NCI-H82 treated with DMSO at 0.1 percent for 48 hours (cell line): ENCODE data around the gene MTF1.
"Not testable (repeated sequence)": the region's sequence is repeated elsewhere in the genome, so short reads cannot be mapped to it uniquely, and the experiment has no call there.

Experiments
- DNase-seq: peaks from one replicate; lab custom pipeline; 2025; ENCODE audit not compliant: unreplicated experiment; lab: John Stamatoyannopoulos, UW

The MTF1 gene

DNA sequence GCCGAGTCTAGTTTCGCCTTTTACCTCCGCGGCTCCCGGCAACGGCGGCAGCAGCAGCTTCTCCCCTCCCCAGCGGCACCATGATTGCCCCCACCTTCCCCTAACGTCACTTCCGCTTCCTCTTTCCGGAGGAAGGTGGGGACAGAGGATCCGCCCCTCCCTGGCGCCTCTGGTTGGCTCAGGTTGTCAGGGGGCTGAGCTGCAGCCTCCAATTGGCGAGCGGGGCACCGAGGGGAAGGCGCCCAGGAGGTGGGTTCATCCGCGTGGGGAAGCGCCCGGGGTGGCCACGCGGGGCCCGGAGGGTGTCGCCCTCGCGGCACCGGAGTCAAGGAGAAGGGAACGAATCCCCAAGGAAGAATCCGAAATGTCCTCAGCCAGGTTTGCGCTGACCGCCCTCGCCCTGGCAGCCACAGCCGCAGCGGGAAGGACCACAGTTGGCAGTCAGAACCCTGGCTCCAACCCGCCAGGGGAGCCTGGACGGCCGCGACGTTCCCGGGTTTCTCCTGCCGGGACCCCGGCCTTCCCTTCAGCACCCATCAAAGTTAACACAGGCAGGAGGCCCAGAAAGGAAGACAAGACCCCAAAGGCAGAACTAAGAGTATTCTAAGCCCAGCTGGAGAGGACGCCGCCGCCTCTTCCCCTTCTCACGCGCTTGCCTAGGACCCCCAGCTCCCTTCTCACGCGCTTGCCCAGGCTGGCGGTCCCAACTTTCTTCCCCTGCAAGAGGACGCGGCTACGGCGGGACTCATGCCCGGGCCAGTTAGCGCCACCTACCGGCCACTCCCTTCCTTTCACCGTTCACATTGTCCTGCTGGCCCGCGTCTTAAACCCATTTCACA, at the start of gene MTF1:
Gene MTF1, minus strand, starts transcription at position 86 of the 839 bp plus-strand sequence. CDS start 1,934 bp downstream, outside the sequence.
- DNase-seq, result peak; percentile 91

DNA sequence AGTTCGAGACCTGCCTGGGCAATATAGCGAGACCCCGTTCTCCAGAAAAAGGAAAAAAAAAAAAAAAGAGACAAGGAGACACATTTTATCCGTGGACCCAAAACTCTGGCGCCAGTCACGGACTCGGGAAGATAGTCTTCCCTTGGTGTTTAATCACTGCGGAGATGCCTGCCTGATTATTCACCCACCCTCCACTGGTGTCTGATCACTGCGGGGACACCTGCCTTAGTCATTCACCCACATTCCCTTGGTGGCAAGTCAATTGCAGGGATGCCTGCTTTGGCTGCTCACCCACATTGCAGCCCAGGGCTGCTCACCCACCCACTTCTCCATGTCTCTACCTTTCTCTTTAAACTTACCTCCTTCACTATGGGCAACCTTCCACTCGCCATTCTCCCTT, 49.1 kb upstream of the MTF1 start:
- DNase-seq, result not testable (repeated sequence)

DNA sequence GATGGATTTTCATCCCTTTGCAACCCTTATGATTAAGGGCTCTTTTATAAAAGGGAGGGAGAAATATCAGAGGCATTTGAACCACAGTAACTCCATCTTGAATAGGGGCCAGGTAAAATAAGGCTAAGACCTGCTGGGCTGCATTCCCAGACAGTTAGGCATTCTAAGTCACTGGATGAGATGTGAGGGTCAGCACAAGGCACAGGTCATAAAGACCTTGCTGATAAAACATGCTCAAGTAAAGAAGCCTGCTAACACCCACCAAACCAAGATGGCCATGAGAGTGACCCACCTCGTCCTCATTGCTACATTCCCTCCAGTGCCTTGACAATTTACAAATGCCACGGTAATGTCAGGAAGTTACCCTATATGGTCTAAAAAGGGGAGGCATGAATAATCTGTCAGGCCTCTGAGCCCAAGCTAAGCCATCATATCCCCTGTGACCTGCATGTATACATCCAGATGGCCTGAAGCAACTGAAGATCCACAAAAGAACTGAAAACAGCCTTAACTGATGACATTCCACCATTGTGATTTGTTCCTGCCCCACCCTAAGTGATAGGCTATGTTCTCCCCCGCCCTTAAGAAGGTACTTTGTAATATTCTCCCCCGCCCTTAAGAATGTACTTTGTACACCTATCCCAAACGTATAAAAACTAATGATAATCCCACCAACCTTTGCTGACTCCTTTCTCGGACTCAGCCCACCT, 48.2 kb upstream of the MTF1 start:
- not testable (repeated sequence) for DNase-seq

DNA sequence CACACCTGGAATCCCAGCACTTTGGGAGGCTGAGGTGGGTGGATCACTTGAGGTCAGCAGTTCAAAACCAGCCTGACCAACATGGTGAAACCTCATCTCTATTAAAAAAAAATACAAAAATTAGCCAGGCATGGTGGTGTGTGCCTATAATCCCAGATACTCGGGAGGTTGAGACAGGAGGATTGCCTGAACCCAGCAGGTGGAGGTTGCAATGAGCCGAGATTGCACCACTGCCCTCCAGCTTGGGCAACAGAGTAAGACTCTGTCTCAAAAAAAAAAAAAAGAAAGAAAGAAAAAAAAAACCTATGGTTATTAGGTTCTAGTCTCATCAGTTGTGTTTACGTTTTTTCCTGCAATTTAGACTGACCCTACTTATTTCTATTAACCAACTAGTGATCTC, 47.2 kb upstream of the MTF1 start:
- not testable (repeated sequence) for DNase-seq

DNA sequence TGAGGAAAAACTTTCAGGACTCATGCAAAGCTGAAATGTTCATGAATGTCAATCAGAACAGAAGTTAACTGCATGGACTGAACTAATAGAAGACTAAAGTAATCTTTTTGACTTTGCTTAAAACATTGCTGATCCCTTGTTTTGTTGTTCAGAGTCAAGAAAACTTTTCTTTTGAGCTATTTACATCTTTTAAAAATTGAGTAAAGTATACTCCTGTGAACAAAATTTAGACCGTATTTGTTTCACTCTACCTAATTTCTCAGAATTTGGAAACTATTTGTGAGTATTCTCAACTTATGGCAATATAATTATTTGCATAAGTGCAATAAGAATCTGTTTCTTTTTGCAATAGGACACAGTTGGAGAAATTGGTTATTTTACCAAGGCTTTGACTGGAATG, 46.3 kb upstream of the MTF1 start:
- DNase-seq, result no peak

DNA sequence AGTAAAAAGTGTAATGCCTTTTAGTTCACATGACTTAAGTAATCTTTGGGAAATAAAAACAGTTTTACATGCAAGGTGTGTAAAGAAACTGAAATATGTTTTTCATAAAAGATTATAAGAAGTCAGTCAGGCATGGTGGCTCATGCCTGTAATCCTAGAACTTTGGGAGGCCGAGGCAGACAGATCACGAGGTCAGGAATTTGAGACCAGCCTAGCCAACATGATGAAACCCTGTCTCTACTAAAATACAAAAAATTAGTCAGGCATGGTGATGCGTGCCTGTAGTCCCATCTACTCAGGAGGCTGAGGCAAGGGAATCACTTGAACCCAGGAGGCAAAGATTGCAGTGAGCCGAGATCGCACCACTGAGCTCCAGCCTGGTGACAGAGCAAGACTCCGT, 44.5 kb upstream of the MTF1 start:
- DNase-seq, result not testable (repeated sequence)

DNA sequence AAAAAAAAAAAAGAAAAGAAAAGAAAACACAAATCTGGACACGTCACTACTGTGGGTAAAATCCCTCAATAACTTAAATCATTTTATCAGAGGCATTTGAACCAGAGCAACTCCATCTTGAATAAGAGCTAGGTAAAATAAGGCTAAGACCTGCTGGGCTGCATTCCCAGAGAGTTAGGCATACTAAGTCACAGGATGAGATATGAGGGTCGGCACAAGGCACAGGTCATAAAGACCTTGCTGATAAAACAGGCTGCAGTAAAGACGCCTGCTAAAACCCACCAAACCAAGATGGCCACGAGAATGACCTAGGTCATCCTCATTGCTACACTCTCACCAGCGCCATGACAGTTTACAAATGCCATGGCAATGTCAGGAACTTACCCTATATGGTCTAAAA, 43.6 kb upstream of the MTF1 start:
- no peak for DNase-seq

DNA sequence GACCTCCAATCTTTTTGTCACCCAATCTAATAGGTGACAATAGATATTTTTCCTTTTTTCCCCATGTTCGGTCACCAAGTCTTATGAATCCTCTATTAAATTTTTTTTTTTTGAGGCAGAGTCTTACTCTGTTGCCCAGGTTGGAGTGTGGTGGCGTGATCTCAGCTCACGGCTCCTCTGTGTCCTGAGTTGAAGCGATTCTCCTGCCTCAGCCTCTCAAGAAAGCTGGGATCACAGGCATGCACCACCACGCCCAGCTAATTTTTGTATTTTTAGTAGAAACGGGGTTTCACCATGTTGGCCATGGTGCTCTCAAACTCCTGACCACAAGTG, 42.5 kb upstream of the MTF1 start:
- DNase-seq, result no peak

DNA sequence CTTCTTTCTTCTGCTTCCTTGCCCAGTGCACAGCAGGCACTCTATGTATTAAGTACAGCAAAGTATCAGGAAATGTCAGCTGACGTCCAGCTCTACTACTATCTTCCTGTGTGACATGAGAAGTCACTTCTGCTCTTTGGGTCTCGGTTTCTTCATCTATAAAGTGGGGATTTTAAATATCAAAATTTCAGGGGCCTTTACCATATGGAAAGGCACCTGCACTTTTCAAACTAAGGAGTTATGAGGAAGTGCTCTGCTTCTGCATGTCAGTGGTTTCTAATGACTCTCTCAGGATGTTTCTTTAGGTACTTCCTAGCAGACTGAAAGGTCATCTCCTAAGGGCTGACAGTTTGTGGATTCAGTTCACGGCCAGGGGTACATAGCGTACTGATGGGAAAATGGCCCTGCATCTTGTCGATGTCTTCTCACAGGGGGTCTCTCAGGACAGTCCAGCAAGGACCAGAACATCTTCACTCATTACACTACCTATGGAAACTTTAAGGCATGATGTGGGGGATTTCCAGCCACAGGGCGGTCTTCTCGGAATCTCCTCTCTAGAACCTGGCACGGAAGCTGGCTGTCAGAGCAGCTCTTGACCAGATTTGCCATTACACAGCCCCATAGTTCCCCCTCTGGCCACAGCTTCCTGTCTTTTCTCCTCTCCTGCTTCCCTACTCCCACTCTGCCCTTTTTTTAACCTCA, 42.0 kb upstream of the MTF1 start:
- no peak for DNase-seq

DNA sequence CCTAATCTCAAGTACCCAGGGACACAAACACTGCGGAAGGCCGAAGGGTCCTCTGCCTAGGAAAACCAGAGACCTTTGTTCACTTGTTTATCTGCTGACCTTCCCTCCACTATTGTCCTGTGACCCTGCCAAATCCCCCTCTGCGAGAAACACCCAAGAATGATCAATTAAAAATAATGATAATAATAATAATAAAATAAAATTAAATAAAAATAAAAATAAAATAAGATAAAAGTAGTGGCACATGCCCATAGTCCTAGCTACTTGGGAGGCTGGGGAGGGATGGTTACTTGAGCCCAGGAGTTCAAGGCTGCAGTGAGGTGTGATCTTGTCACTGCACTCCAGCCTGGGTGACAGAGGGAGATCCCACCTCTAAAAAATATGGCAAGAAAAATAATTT, 38.2 kb upstream of the MTF1 start:
- DNase-seq, result not testable (repeated sequence)

DNA sequence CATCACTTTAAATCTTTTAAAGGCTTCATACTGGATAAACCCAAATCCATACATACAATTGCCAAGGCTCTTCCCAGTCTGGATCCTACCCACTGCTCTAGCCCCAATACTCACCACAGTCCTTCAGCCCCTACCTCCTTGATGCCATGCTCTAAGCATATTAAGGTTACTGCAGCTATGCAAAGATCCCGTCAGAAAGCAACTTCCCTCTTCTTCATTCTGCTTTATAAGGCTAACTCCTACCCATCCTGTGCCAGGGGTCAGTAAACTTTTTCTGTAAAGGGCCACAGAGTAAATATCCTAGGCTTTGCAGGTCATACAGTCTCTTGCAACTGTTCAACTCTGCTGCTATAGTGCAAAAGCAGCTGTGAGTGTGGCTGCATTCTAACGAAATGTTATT, 34.3 kb upstream of the MTF1 start:
- DNase-seq, result peak; percentile 19

DNA sequence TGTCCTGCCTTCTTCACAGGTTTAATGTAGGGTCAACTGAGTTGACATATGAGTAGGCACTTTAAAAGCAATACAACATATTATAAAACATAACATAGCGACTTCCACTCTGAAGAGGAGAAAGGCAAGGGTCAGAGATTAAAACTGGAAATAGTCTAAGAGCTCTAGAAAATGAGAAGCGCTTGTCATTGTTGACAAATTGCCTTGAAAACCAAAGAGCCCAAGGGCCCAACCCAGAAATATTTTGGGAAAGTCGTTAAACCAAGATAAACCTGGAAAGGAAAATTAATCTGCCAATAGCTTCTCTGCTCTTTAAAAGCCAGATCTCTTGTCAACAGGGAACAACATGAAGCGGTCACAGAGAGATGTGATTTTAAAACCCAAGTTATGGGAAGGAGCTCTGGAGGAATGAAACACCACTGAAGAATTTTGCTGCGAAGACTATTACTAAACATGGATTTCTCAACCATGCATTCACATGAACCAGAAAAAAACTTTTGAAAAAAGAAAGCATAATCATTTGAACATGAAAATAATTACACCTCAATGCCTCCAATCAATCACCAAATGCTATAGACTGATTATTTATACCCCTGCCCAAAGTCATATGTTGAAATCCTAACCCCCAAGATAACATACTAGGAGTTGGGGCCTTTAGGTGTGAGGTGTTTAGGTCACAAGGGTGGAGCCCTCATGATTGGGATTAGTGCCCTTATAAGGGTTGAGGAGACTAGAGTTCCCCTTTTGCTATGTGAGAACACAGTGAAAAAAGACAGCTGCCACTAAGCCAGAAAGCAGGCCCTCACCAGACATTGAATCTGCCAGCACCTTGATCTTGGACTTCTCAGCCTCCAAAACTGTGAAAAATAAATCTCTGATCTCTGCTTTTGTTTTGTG, 33.0 kb upstream of the MTF1 start:
- no peak for DNase-seq

DNA sequence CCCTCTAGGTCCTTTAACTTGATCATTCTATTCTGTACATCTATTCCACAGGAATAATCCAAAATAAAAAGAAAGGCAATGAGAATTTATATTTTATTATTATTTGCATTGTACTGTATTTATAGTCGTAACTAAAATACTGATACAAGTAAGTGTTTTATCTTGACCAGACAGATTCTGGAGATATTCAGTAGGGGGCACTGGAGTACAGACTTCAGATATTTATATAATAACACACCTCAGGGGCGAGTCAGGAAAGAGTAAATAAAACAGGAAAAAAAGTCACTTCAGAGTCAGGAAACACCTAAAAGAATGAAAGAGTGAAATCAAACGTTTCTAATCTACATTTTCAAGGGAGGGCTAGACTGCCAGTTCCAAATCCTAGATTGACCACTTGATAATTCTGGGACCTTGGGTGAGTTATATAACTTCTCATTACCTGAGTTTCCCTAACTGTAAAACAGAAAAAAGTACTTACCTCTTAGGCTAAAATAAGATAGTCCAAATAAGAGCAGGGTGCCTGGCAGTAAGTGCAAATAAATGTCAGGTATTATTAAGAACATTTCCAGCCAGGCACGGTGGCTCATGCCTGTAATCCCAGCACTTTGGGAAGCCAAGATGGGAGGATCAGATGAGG, 31.1 kb upstream of the MTF1 start:
- peak; percentile 40 for DNase-seq

DNA sequence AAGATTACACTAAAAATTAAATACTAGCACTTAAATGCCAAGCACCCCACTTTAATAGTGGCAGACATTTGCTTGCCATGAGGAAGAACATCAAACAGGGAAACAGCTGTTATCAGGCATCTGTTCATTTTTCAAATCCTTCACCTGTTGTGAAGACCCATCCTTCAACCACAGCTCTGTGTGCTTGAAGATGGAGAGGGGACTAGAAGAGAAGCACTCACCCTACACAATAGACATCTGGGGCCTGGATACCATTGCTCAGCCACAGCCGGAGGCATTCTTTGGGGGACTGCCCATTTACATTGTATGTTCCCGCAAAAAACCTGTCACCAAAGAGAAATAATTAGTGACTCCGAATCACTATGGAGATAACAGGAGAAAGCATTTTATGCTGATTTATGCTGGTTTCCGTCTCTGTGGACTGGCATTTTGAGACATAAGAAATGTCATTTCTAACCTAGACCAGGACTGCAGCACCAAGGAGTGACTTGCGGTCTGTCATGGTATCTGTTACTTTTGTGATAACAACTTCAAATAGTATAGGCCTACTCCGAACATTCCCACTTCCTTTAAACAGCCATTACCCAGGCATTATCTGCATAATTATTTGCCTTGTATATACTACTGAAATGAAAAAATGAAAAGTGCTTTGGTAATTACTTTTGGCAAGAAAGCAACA, 28.8 kb upstream of the MTF1 start:
- no peak for DNase-seq

DNA sequence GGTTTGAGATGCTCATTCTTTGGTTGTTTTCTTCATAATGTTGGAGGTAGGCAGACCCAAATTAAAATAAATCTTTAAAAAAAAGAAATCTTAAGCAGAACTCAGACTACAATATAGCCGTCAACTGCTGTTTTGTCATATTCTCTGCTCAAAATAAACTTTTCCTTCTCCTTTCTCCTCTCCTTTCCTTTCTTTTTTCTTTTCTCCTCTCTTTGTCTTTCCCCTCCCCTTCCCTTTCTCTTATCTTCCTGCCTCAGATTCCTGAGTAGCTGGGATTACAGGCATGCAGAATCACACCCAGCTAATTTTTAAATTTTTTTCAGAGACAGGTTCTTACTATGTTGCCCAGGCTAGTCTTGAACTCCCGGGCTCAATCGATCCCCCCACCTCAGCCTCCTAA, 24.8 kb upstream of the MTF1 start:
- DNase-seq, result no peak

DNA sequence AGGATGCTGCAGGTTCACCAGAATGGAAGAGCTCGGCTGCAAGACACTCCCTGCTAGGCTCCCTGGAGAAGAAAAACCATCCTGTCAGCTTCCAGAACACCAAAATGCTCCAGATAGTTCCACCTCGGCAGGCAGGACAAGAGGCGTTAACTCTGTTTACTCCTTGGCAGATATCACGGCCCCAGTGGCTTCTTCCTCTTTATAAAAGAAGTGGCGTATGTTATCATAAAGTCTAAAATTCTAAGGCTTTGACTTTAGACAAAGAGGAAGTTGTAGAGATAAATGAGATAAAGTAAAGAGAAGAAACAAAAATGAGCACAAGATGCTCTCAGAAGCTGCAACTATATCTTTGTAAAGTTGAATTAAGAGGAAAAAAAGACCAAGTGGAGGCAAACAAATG, 24.3 kb upstream of the MTF1 start:
- DNase-seq, result no peak

DNA sequence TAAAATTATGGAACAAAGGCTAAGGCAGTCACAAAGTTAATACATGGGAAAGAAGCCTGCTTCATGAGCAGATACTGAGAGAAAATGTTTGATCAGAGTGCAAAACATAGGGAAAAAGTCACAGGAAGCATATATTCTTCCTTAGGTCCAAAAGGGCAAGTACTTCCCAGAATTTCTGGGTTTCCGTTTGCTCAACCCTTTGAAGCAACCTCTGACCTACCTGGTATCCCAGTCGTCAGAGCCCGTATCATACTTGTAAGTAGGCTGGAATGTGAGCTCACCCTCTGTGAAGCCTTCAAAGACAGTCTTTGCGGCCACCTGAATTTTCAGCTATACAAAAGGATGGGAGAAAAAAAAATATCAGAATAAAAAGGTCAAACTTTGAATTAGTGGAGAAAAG, 20.5 kb upstream of the MTF1 start:
- DNase-seq, result no peak

DNA sequence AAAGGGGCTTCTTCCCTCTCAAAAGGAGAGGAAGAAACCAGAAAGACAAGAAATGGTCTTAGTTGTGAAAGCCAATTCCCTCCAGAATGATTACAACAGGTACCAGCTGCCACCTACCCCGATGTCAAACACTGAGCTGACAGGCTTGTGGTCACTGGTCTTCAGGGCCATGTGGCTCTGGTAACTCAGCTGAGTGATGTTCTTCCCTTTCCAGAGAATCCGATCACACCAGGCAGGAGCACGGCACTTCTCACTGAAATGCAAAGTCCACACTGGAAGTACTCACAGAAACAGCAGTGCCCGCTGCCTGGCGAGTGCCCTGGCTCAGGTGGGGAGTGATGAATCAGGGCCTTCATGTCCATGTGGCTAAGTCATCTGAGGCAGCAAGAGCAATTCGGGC, 18.7 kb upstream of the MTF1 start:
- no peak for DNase-seq

DNA sequence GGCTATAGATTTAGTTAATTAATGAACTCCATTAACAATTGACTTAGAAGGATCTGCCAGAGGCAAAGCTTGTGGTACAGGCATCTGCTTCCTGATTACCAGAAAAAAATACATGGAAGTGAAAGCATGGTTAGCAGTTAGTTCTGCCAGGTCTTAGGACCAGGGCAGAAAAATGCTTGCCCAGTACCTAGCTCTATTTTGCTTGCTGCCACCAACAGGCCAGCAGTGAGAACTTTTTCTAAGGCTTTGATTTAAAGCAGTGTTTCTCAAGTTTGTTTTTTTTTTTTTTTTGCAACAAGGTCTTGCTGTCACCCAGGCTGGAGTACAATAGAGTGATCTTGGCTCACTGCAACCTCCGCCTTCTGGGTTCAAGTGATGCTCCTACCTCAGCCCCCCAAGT, 16.4 kb upstream of the MTF1 start:
- DNase-seq, result no peak

DNA sequence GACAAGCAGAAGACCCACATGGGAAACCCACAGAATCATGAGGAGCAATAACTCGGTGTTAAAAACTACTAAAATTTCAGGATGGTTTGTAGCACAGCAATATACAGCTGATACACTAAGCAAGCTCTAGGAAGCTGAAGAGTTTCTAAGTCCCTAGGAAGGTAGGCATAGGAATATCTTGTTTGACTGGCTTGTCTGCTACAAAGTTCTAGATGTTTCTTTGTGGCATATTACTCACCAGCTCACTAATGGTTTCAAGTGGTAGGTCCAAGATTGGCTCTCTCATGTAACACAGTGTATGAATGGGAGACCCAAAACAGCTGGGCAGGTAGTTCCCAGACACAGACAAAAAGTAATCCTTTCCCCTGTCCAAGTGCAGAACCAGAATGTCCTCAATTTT, 13.3 kb upstream of the MTF1 start:
- DNase-seq, result no peak
